ENCODE measurements around the gene EXOSC3. TPM values are rescaled to one million over a fixed set of nuclear protein-coding genes. Genes with fewer than 3 reads are reported as not detected.

Gene EXOSC3
- total and polyA plus RNA-seq, 2 of the 8 experiments (the other 6 are each of a cell fraction or from before 2014, with no cell fraction given): 46.7 to 73.4 TPM

DNA sequence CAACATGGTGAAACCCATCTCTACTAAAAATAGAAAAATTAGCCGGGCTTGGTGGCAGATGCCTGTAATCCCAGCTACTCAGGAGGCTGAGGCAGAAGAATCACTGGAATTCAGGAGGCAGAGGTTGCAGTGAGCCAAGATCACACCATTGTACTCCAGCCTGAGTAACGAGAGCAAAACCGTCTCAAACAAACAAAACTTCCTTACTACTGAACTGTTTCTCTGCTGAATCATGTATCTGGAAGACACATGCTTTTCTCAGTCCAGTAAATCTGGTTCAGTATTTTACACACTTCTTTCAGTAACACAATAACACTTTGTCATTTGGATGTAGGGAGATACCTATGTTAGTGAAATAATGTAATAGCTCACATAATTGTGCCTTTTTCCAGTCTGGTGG, 23.4 kb downstream of the EXOSC3 start:
- DNase-seq (ENCODE audit: low read depth in 1 of 2, low spot score in 2 of 2) (no peak), FAIRE-seq (no peak)
- no peak overlapping the region for H3K14ac ChIP-seq (ENCODE audit: insufficient read length)
- 97% methylated on average over 3 of the region's 3 CpGs; no CpG with 5 or more reads in 1 of the 2 experiments for WGBS, 2 experiments (ENCODE audit: extremely low coverage in 1 of 2, insufficient coverage in 1 of 2, insufficient read length in 1 of 2, insufficient replicate concordance in 2 of 2, low coverage in 1 of 2, low lambda C conversion rate in 2 of 2, missing lambda C conversion rate in 1 of 2)
- no peak overlapping the region for H3K4me3 ChIP-seq (ENCODE audit: extremely low read depth in 1 of 4, insufficient read depth in 2 of 4, low read depth in 3 of 4, low read length in 4 of 4)
- no peak overlapping the region for H2AK5ac ChIP-seq (ENCODE audit: low read depth, low read length)
- TF ChIP-seq BCL11A (IDR thresholded peaks at IDR 0.05; ENCODE audit: low read depth in 2 of 2, low read length in 2 of 2): no peak
- TF ChIP-seq CREB1 (IDR thresholded peaks at IDR 0.05): no peak
- no peak for TF ChIP-seq CBX5 (IDR thresholded peaks at IDR 0.05; ENCODE audit: low read depth, low read length)
- TF ChIP-seq KDM5A (IDR thresholded peaks at IDR 0.05; ENCODE audit: low read length): no peak
- no peak for TF ChIP-seq CHD1 (IDR thresholded peaks at IDR 0.05; ENCODE audit: low read depth, low read length)
- no peak for TF ChIP-seq ZNF274 (IDR thresholded peaks at IDR 0.05; ENCODE audit: borderline replicate concordance, extremely low read depth, low read length)
- TF ChIP-seq TAF7 (optimal IDR thresholded peaks at IDR 0.05; ENCODE audit: borderline replicate concordance, low read depth, low read length): no peak
- no peak for TF ChIP-seq HDAC2 (IDR thresholded peaks at IDR 0.05; ENCODE audit: borderline replicate concordance in 1 of 2, low read depth in 2 of 2, low read length in 2 of 2)
- no peak for TF ChIP-seq RBBP5 (IDR thresholded peaks at IDR 0.05; ENCODE audit: borderline replicate concordance, low read depth, low read length)
- no peak for TF ChIP-seq MAFK (IDR thresholded peaks at IDR 0.05; ENCODE audit: low read depth, low read length)
- H3K27me3 ChIP-seq (replicated peaks in 1 of 4; ENCODE audit: control insufficient read depth in 3 of 4, extremely low read depth in 1 of 4, insufficient read depth in 3 of 4, low read length in 3 of 4): no peaks in the 10 kb centered on the region
- no peak overlapping the region for H2BK20ac ChIP-seq (ENCODE audit: low read length)
- no peaks in the 10 kb centered on the region for H3K79me1 ChIP-seq (ENCODE audit: low read depth, low read length)
- no peaks in the 10 kb centered on the region for H4K20me1 ChIP-seq (replicated peaks in 1 of 2; ENCODE audit: control insufficient read depth in 1 of 2, insufficient read depth in 2 of 2, low read length in 2 of 2)
- POLR2A ChIA-PET (ENCODE audit: partially characterized antibody): interaction anchor here (1.4 kb wide), 1 partner anchor 13 kb away, joined by 3 read pairs; no protein-coding TSS in a partner anchor
- no peaks in the 10 kb centered on the region for H3K4me1 ChIP-seq (replicated peaks in 1 of 4; ENCODE audit: control insufficient read depth in 3 of 4, insufficient read depth in 4 of 4, low read length in 3 of 4)
- H3K9me3 ChIP-seq (ENCODE audit: insufficient read depth in 2 of 2, low read depth in 1 of 2, low read length in 1 of 2): no peaks in the 10 kb centered on the region
- no peak overlapping the region for H3K23ac ChIP-seq (ENCODE audit: insufficient read length)
- no peak overlapping the region for H3K4ac ChIP-seq (replicated peaks; ENCODE audit: insufficient read length, low read depth, low read length)
- H3K23me2 ChIP-seq (ENCODE audit: low read depth, low read length): no peaks in the 10 kb centered on the region
- H2BK120ac ChIP-seq (replicated peaks; ENCODE audit: low read depth, low read length): no peak overlapping the region
- no peak overlapping the region for H4K5ac ChIP-seq (ENCODE audit: insufficient read length, low read depth, low read length)
- no peaks in the 10 kb centered on the region for H3K79me2 ChIP-seq (ENCODE audit: control insufficient read depth in 1 of 2, insufficient read depth in 2 of 2, low read length in 2 of 2)
- H3K4me2 ChIP-seq (ENCODE audit: insufficient read depth in 1 of 2, low read depth in 2 of 2, low read length in 2 of 2): no peak overlapping the region
- no peak overlapping the region for H2BK12ac ChIP-seq (ENCODE audit: low read depth, low read length)
- H3K36me3 ChIP-seq (ENCODE audit: control insufficient read depth in 2 of 4, insufficient read depth in 4 of 4, low read length in 3 of 4): no peaks in the 10 kb centered on the region
- no peak overlapping the region for H2AFZ ChIP-seq (ENCODE audit: low read length)
- no peak overlapping the region for H4K91ac ChIP-seq (replicated peaks; ENCODE audit: insufficient read length, low read length)
- H2BK15ac ChIP-seq (ENCODE audit: low read length): no peak overlapping the region
- H3K27ac ChIP-seq (ENCODE audit: low read depth, low read length): no peak overlapping the region
- H3K9ac ChIP-seq (replicated peaks in 1 of 4; ENCODE audit: extremely low read depth in 1 of 4, low read depth in 3 of 4, low read length in 3 of 4): no peak overlapping the region
- H4K8ac ChIP-seq (ENCODE audit: extremely low read depth, insufficient read depth, low read length): no peak overlapping the region
- no peak overlapping the region for H3K18ac ChIP-seq (ENCODE audit: extremely low read depth, low read length)
- no peak overlapping the region for H3K56ac ChIP-seq (replicated peaks; ENCODE audit: insufficient read length, low read depth, low read length)
- no peak overlapping the region for H2BK5ac ChIP-seq (ENCODE audit: low read depth, low read length)
- CTCF ChIA-PET (ENCODE audit: partially characterized antibody): interaction anchor here (2.3 kb wide), 1 partner anchor 12 kb away, joined by 7 read pairs; no protein-coding TSS in a partner anchor
